ENCODE data around the gene HAUS7. TPM values are rescaled to one million over a fixed set of nuclear protein-coding genes. Genes with fewer than 3 reads are reported as not detected.

Gene HAUS7
- total RNA-seq, 3 donors from 2014 or later: 19.0 to 26.2 (median 21.9) TPM

DNA sequence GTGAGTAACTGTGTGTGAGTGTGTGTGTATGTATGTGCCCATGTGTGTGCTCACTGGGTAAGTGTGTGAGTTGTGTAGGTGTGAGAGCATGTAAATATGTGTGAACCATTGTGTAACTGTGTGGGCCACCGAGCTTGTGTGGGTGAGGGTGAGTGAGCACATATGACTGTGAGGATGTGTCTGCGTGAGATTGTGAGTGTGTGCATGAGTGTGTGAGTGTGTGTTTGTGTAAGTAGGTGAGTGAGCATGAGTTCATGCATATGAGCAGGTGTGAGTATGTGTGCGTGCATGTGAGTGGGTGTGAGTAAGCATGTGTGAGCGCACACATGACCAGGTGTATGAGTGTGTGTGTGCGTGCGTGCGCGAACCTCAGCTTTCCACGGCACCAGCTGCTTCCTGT lies 45.7 kb upstream of the HAUS7 start:
- H3K27me3 ChIP-seq: peaks cover 0 to 78% of the 10 kb centered on the region in 2 donors

DNA sequence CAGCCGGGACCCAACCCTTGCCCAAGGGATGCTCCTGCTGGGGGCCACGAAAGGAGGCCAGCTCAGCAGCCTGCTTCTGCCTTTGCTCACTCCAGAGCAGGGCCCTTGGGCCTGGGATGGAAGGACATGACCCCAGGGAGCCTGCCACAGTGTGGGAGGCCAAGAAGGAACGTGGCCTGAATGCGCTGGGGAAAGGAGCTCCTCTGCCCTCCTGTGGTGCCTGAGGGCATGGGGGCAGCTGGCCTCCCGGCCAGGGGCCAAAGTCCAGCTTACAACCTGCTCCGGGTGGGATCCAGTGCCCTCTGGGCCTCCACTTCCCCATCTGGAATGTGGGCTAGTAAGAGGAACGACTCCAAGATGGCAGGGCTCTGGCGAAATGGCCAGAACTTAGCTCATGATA lies 45.1 kb upstream of the HAUS7 start:
- Histone ChIP-seq H3K4me1 (no peaks in the 10 kb centered on the region), H3K27ac (no peak overlapping the region), H3K36me3 (no peaks in the 10 kb centered on the region), H3K9me3 (no peaks in the 10 kb centered on the region), H3K27me3 (peaks cover 0 to 78% of the 10 kb centered on the region in 2 donors), H3K4me3 (no peak overlapping the region)
- DNase-seq (ENCODE audit: low spot score in 2 of 2): no peak
- TF ChIP-seq POLR2A (IDR thresholded peaks at IDR 0.05): no peak
- no peak for TF ChIP-seq POLR2AphosphoS5 (IDR thresholded peaks at IDR 0.05)
- TF ChIP-seq, protein P1, sequence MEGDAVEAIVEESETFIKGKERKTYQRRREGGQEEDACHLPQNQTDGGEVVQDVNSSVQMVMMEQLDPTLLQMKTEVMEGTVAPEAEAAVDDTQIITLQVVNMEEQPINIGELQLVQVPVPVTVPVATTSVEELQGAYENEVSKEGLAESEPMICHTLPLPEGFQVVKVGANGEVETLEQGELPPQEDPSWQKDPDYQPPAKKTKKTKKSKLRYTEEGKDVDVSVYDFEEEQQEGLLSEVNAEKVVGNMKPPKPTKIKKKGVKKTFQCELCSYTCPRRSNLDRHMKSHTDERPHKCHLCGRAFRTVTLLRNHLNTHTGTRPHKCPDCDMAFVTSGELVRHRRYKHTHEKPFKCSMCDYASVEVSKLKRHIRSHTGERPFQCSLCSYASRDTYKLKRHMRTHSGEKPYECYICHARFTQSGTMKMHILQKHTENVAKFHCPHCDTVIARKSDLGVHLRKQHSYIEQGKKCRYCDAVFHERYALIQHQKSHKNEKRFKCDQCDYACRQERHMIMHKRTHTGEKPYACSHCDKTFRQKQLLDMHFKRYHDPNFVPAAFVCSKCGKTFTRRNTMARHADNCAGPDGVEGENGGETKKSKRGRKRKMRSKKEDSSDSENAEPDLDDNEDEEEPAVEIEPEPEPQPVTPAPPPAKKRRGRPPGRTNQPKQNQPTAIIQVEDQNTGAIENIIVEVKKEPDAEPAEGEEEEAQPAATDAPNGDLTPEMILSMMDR (IDR thresholded peaks at IDR 0.05): no peak
- intact Hi-C loops (cut with DNase I; ENCODE audit: low total_unique reads): no loop called here

More for the DNA sequence above, 45.7 kb upstream of the HAUS7 start:
- H3K36me3 ChIP-seq: no peaks in the 10 kb centered on the region
- no peak overlapping the region for H3K4me3 ChIP-seq
- intact Hi-C loops (cut with DNase I; ENCODE audit: low total_unique reads): no loop called here
- TF ChIP-seq, protein P1 (IDR thresholded peaks at IDR 0.05): no peak
- TF ChIP-seq POLR2AphosphoS5 (IDR thresholded peaks at IDR 0.05): no peak
- no peak for TF ChIP-seq POLR2A (IDR thresholded peaks at IDR 0.05)
- H3K4me1 ChIP-seq: no peaks in the 10 kb centered on the region
- no peaks in the 10 kb centered on the region for H3K9me3 ChIP-seq
- H3K27ac ChIP-seq: no peak overlapping the region
- DNase-seq (ENCODE audit: low spot score in 2 of 2): no peak

DNA sequence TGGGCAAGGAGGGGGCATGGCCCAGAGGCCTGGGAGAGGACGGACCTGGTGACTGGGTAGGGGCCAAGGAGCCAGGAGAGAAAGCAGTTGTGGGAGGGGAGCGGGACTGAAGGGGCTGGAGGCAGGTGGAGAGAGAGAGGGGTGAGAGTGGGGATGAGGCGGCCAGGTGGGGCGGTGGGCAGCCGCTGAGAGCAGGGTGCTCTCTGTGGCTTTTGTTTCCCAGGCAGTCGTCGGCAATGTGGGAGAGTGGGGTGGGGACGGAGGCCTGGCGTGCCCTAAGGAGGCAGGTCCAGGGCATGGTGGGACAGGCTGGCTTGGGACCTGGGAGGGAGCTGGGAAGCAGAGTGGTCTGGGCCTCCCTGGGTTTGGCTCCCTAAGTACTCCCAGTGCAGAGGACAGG lies 43.9 kb upstream of the HAUS7 start:
- peaks cover 0 to 77% of the 10 kb centered on the region in 2 donors for H3K27me3 ChIP-seq
- no peaks in the 10 kb centered on the region for H3K4me1 ChIP-seq
- H3K36me3 ChIP-seq: no peaks in the 10 kb centered on the region
- intact Hi-C loops (cut with DNase I; ENCODE audit: low total_unique reads): loop anchor here (5.0 kb wide), 1 partner anchor 342 kb away; no protein-coding TSS in a partner anchor
- DNase-seq (ENCODE audit: low spot score in 2 of 2): no peak
- H3K4me3 ChIP-seq: no peak overlapping the region
- H3K27ac ChIP-seq: no peak overlapping the region
- TF ChIP-seq POLR2AphosphoS5 (IDR thresholded peaks at IDR 0.05) (no peak), POLR2A (IDR thresholded peaks at IDR 0.05) (no peak)
- TF ChIP-seq, protein P1 (IDR thresholded peaks at IDR 0.05): no peak
- no peaks in the 10 kb centered on the region for H3K9me3 ChIP-seq

DNA sequence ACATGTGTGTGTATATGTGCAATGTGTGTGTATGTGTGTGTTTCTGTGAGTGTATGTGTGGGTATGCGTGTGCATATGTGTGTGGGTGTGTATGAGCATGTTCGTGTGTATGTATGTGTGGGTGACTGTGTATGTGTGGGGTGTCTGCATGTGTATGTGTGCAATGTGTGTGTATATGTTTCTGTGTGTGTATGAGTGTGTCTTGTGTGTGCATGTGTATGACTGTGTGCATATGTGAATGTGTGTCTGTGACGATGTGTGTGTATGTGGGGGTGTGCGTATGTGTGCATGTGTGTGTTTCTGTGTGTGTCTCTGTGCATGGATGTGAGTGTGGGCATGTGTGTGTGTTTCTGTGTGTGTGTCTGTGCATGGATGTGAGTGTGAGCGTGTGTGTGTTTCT lies 42.9 kb upstream of the HAUS7 start:
- Histone ChIP-seq H3K4me3 (no peak overlapping the region), H3K27me3 (peaks cover 0 to 73% of the 10 kb centered on the region in 2 donors), H3K4me1 (no peaks in the 10 kb centered on the region), H3K9me3 (no peaks in the 10 kb centered on the region), H3K36me3 (no peaks in the 10 kb centered on the region), H3K27ac (no peak overlapping the region)
- DNase-seq (ENCODE audit: low spot score in 2 of 2): no peak
- TF ChIP-seq POLR2AphosphoS5 (IDR thresholded peaks at IDR 0.05) (no peak), POLR2A (IDR thresholded peaks at IDR 0.05) (no peak)
- TF ChIP-seq, protein P1 (IDR thresholded peaks at IDR 0.05): no peak
- intact Hi-C loops (cut with DNase I; ENCODE audit: low total_unique reads): loop anchor here (5.0 kb wide), 1 partner anchor 341 kb away; no protein-coding TSS in a partner anchor

DNA sequence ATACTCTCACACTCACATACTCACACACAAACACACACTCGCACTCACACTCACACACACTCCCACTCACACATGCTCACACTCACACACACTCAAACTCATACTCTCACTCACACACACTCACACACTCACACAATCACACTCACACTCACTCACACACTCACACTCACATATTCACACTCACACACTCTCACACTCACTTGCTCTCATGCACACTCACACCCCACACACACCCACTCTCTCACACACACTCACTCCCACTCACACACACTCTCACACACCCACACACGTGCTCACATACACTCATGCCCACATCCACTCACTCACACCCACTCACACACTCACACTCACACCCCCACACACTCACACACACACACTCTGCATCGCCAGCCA lies 42.1 kb upstream of the HAUS7 start:
- no peak for DNase-seq (ENCODE audit: low spot score in 2 of 2)
- Histone ChIP-seq H3K9me3 (no peaks in the 10 kb centered on the region), H3K27ac (no peak overlapping the region), H3K4me3 (no peak overlapping the region), H3K36me3 (no peaks in the 10 kb centered on the region), H3K4me1 (no peaks in the 10 kb centered on the region), H3K27me3 (peaks cover 0 to 75% of the 10 kb centered on the region in 2 donors)
- TF ChIP-seq POLR2A (IDR thresholded peaks at IDR 0.05): no peak
- TF ChIP-seq, protein P1 (IDR thresholded peaks at IDR 0.05): no peak
- TF ChIP-seq POLR2AphosphoS5 (IDR thresholded peaks at IDR 0.05): no peak
- intact Hi-C loops (cut with DNase I; ENCODE audit: low total_unique reads): loop anchor here (5.0 kb wide), 1 partner anchor 340 kb away; no protein-coding TSS in a partner anchor

Measured in breast epithelium (tissue), 4 donors.